ENCODE measurements around the gene KRTAP5-1.

DNA sequence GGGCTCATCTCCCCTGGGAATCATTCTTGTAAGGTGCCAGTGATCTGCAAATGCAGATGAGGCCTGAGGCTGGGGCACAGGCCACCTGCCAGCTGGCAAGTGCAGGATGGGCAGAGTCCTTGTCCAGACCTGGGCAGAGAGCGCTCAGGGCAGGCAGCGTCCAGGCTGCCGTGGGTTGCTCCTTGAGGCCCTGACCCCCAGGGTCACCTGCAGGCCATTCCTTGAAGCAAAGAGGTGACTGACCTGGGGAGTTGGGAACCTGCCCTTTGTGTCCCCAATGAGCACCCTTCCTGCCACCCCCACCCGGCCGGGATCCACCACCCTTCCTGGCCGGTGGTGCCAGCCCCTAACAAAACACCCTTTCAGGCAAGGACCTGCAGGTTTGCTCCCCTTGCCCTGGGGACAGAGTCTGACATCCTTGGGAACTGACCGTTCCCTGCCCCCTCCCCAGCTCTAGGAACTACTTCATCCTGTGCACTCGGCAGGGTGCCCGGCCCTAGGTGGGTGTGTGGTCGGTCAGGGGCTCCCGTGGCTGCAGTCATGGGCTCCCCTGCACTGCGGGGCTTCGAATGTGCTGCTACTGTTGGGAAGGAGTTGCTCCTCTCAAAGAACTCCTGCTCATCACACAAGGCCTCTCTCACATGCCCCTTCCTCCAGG is 41.3 kb downstream of the KRTAP5-1 start:
- TF ChIP-seq, protein P1, sequence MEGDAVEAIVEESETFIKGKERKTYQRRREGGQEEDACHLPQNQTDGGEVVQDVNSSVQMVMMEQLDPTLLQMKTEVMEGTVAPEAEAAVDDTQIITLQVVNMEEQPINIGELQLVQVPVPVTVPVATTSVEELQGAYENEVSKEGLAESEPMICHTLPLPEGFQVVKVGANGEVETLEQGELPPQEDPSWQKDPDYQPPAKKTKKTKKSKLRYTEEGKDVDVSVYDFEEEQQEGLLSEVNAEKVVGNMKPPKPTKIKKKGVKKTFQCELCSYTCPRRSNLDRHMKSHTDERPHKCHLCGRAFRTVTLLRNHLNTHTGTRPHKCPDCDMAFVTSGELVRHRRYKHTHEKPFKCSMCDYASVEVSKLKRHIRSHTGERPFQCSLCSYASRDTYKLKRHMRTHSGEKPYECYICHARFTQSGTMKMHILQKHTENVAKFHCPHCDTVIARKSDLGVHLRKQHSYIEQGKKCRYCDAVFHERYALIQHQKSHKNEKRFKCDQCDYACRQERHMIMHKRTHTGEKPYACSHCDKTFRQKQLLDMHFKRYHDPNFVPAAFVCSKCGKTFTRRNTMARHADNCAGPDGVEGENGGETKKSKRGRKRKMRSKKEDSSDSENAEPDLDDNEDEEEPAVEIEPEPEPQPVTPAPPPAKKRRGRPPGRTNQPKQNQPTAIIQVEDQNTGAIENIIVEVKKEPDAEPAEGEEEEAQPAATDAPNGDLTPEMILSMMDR (IDR thresholded peaks at IDR 0.05; ENCODE audit: low read depth, low read length): no peak
- TF ChIP-seq MYC (IDR thresholded peaks at IDR 0.05; ENCODE audit: low read depth, low read length): no peak
- TF ChIP-seq, protein P2, sequence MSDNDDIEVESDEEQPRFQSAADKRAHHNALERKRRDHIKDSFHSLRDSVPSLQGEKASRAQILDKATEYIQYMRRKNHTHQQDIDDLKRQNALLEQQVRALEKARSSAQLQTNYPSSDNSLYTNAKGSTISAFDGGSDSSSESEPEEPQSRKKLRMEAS (IDR thresholded peaks at IDR 0.05; ENCODE audit: low read depth, low read length): no peak
- no peak for TF ChIP-seq POLR2A (IDR thresholded peaks at IDR 0.05; ENCODE audit: extremely low read depth, insufficient read length)

Data from NB4 (cell line).